Measurements from ENCODE around the gene FAM187B. TPM values are rescaled to one million over a fixed set of nuclear protein-coding genes. Genes with fewer than 3 reads are reported as not detected.

The FAM187B gene
- total and polyA plus RNA-seq, 2 experiments from 2014 or later: 0.23 TPM; not detected in 1

DNA sequence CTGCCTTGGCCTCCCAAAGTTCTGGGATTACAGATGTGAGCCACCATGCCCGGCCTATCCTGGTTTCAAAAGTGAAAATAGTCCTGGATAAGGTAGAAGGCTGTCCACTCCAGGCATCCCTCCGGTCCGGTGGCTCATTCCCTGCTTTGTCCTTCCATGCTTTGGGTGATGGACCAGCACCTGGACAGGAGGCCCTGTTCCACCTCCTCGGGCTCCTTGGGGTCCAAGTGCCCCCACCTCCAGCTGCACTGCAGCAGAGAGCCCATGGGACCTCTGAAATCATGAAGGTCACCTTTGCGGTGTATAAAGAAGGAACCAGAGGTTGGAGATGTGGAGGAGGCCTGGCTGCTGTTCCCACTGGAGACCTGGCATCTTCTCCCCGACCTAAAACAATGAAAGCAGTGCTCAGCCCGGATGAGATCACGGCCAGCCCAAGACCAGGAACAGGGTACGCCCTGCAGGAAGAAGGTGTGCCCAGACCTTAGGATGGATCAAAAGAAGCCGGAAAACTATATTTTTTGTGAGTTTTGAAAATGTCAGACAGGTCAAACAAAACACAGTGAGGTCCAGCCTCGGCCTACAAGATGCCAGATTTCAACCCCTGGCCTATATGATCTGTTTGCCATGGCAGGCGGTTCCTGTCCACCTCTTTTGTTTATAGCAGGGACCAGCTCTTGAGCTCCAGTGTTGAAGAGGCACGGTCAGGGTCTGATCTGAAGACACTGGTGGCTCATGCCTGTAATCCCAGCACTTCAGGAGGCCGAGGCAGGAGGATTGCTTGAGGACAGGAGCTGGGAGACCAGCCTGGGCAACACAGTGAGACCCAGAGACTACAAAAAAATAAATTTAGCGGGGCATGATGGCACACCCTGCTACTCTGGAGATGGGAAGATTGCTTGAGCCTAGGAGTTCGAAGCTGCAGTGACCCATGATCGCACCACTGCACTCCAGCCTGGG, 26.1 kb upstream of the FAM187B start (continued):
- TF ChIP-seq, protein P1, sequence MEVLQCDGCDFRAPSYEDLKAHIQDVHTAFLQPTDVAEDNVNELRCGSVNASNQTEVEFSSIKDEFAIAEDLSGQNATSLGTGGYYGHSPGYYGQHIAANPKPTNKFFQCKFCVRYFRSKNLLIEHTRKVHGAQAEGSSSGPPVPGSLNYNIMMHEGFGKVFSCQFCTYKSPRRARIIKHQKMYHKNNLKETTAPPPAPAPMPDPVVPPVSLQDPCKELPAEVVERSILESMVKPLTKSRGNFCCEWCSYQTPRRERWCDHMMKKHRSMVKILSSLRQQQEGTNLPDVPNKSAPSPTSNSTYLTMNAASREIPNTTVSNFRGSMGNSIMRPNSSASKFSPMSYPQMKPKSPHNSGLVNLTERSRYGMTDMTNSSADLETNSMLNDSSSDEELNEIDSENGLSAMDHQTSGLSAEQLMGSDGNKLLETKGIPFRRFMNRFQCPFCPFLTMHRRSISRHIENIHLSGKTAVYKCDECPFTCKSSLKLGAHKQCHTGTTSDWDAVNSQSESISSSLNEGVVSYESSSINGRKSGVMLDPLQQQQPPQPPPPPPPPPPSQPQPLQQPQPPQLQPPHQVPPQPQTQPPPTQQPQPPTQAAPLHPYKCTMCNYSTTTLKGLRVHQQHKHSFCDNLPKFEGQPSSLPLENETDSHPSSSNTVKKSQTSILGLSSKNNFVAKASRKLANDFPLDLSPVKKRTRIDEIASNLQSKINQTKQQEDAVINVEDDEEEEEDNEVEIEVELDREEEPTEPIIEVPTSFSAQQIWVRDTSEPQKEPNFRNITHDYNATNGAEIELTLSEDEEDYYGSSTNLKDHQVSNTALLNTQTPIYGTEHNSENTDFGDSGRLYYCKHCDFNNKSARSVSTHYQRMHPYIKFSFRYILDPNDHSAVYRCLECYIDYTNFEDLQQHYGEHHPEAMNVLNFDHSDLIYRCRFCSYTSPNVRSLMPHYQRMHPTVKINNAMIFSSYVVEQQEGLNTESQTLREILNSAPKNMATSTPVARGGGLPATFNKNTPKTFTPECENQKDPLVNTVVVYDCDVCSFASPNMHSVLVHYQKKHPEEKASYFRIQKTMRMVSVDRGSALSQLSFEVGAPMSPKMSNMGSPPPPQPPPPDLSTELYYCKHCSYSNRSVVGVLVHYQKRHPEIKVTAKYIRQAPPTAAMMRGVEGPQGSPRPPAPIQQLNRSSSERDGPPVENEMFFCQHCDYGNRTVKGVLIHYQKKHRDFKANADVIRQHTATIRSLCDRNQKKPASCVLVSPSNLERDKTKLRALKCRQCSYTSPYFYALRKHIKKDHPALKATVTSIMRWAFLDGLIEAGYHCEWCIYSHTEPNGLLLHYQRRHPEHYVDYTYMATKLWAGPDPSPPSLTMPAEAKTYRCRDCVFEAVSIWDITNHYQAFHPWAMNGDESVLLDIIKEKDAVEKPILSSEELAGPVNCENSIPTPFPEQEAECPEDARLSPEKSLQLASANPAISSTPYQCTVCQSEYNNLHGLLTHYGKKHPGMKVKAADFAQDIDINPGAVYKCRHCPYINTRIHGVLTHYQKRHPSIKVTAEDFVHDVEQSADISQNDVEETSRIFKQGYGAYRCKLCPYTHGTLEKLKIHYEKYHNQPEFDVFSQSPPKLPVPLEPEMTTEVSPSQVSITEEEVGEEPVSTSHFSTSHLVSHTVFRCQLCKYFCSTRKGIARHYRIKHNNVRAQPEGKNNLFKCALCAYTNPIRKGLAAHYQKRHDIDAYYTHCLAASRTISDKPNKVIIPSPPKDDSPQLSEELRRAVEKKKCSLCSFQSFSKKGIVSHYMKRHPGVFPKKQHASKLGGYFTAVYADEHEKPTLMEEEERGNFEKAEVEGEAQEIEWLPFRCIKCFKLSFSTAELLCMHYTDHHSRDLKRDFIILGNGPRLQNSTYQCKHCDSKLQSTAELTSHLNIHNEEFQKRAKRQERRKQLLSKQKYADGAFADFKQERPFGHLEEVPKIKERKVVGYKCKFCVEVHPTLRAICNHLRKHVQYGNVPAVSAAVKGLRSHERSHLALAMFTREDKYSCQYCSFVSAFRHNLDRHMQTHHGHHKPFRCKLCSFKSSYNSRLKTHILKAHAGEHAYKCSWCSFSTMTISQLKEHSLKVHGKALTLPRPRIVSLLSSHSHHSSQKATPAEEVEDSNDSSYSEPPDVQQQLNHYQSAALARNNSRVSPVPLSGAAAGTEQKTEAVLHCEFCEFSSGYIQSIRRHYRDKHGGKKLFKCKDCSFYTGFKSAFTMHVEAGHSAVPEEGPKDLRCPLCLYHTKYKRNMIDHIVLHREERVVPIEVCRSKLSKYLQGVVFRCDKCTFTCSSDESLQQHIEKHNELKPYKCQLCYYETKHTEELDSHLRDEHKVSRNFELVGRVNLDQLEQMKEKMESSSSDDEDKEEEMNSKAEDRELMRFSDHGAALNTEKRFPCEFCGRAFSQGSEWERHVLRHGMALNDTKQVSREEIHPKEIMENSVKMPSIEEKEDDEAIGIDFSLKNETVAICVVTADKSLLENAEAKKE (CRISPR knock-in tag; IDR thresholded peaks at IDR 0.05): no peak
- TF ChIP-seq POLR2AphosphoS5 (IDR thresholded peaks at IDR 0.05; ENCODE audit: low read depth) (no peak), ZNF331 (CRISPR knock-in tag; IDR thresholded peaks at IDR 0.05; ENCODE audit: low read depth) (no peak), NANOG (IDR thresholded peaks at IDR 0.05; ENCODE audit: borderline replicate concordance) (no peak), EZH2phosphoT487 (IDR thresholded peaks at IDR 0.05; ENCODE audit: unreplicated experiment) (no peak), EZH2 (IDR thresholded peaks at IDR 0.05; ENCODE audit: low read depth, unreplicated experiment) (no peak), STAT1 (IDR thresholded peaks at IDR 0.05; ENCODE audit: unreplicated experiment) (no peak)
- TF ChIP-seq, protein P2, sequence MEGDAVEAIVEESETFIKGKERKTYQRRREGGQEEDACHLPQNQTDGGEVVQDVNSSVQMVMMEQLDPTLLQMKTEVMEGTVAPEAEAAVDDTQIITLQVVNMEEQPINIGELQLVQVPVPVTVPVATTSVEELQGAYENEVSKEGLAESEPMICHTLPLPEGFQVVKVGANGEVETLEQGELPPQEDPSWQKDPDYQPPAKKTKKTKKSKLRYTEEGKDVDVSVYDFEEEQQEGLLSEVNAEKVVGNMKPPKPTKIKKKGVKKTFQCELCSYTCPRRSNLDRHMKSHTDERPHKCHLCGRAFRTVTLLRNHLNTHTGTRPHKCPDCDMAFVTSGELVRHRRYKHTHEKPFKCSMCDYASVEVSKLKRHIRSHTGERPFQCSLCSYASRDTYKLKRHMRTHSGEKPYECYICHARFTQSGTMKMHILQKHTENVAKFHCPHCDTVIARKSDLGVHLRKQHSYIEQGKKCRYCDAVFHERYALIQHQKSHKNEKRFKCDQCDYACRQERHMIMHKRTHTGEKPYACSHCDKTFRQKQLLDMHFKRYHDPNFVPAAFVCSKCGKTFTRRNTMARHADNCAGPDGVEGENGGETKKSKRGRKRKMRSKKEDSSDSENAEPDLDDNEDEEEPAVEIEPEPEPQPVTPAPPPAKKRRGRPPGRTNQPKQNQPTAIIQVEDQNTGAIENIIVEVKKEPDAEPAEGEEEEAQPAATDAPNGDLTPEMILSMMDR (conservative IDR thresholded peaks at IDR 0.05; ENCODE audit: low read depth in 2 of 2): no peak
